Measurements from ENCODE around the gene KDM5B. TPM values are rescaled to one million over a fixed set of nuclear protein-coding genes. Genes with fewer than 3 reads are reported as not detected.

The KDM5B gene
- total and polyA plus RNA-seq, 9 donors: 19.6 to 80.3 (median 53.7) TPM

GRCh38 chr1:202811296-202812175 lies 3.3 kb upstream of the KDM5B start:
- Histone ChIP-seq H3K9me3 (no peaks in the 10 kb centered on the region), H3K27me3 (no peaks in the 10 kb centered on the region), H3K36me3 (no peaks in the 10 kb centered on the region), H3K4me1 (ENCODE audit: insufficient read depth) (peaks cover 3% of the 10 kb centered on the region), H3K27ac (no peak overlapping the region), H3K4me3 (peak overlapping the region; percentile 77)
- no peak for TF ChIP-seq POLR2A (IDR thresholded peaks at IDR 0.05)
- intact Hi-C loops (cut with DNase I): loop anchor here in 2 of 4 donors (5.0 to 10.0 kb wide), 2 partner anchors 46 to 73 kb away; partner anchors contain the start of gene RABIF (in 1 of the 2)
- DNase-seq: peak in 4 of 5 donors; percentile 31 to 58 (median 53)
- 3 to 5% (median 4%) methylated on average over 40 to 43 of the region's 43 CpGs for WGBS, 3 donors

GRCh38 chr1:202810615-202811295 lies 2.5 kb upstream of the KDM5B start, which contains the start of gene PCAT6:
TSS of gene PCAT6 (plus strand) at chr1:202810954.
- peak within 1 kb of the TSS in 1 of 2 donors; percentile 39 for H3K27ac ChIP-seq
- no peaks in the 10 kb centered on the region for H3K36me3 ChIP-seq
- WGBS, 3 donors: 0 to 2% (median 0%) methylated on average over 38 to 53 of the region's 53 CpGs
- no peaks in the 10 kb centered on the region for H3K27me3 ChIP-seq
- peak within 1 kb of the TSS; percentile 77 for H3K4me3 ChIP-seq
- peak; percentile 92 to 96 (median 94) for DNase-seq
- intact Hi-C loops (cut with DNase I): loop anchor here in 2 of 4 donors (5.0 to 10.0 kb wide), 2 partner anchors 47 to 74 kb away; partner anchors contain the start of gene RABIF (in 1 of the 2)
- H3K4me1 ChIP-seq (ENCODE audit: insufficient read depth): peaks cover 5% of the 10 kb centered on the region
- no peaks in the 10 kb centered on the region for H3K9me3 ChIP-seq
- peak; percentile 68 for TF ChIP-seq POLR2A (IDR thresholded peaks at IDR 0.05)
- TF ChIP-seq CTCF (IDR thresholded peaks at IDR 0.05): no peak
- TF ChIP-seq EP300 (IDR thresholded peaks at IDR 0.05): no peak

GRCh38 chr1:202810193-202810614 lies 2.0 kb upstream of the KDM5B start:
- WGBS, 3 donors: 5 to 9% (median 8%) methylated on average over 13 of the region's 13 CpGs
- no peaks in the 10 kb centered on the region for H3K36me3 ChIP-seq
- intact Hi-C loops (cut with DNase I): loop anchor here in 2 of 4 donors (5.0 to 10.0 kb wide), 2 partner anchors 47 to 75 kb away; partner anchors contain the start of gene RABIF (in 1 of the 2)
- peak overlapping the region in 1 of 2 donors; percentile 39 for H3K27ac ChIP-seq
- peak overlapping the region; percentile 77 for H3K4me3 ChIP-seq
- H3K27me3 ChIP-seq: no peaks in the 10 kb centered on the region
- no peak for DNase-seq
- TF ChIP-seq EP300 (IDR thresholded peaks at IDR 0.05) (no peak), CTCF (IDR thresholded peaks at IDR 0.05) (no peak), POLR2A (IDR thresholded peaks at IDR 0.05) (no peak)
- H3K9me3 ChIP-seq: no peaks in the 10 kb centered on the region
- H3K4me1 ChIP-seq (ENCODE audit: insufficient read depth): peaks cover 6% of the 10 kb centered on the region

- H3K9me3 ChIP-seq: no peaks in the 10 kb centered on the region
- H3K27me3 ChIP-seq: no peaks in the 10 kb centered on the region
- intact Hi-C loops (cut with DNase I): loop anchor here in 2 of 4 donors (5.0 to 10.0 kb wide), 2 partner anchors 48 to 75 kb away; partner anchors contain the start of gene RABIF (in 1 of the 2)
- TF ChIP-seq POLR2A (IDR thresholded peaks at IDR 0.05): no peak
- H3K4me1 ChIP-seq (ENCODE audit: insufficient read depth): peaks cover 6% of the 10 kb centered on the region
- H3K27ac ChIP-seq: no peak overlapping the region
- WGBS, 3 donors: 66 to 72% (median 66%) methylated on average over 15 of the region's 15 CpGs
- DNase-seq: no peak
- H3K36me3 ChIP-seq: no peaks in the 10 kb centered on the region
- no peak overlapping the region for H3K4me3 ChIP-seq
Observed at GRCh38 chr1:202809597-202810159, 1.5 kb upstream of the KDM5B start.

GRCh38 chr1:202807451-202807925 lies 733 bp downstream of the KDM5B start:
- Histone ChIP-seq H3K27me3 (no peaks in the 10 kb centered on the region), H3K36me3 (no peaks in the 10 kb centered on the region), H3K4me3 (peak overlapping the region; percentile 68), H3K4me1 (ENCODE audit: insufficient read depth) (peaks cover 11% of the 10 kb centered on the region), H3K27ac (peak overlapping the region; percentile 71 to 79), H3K9me3 (no peaks in the 10 kb centered on the region)
- TF ChIP-seq CTCF (IDR thresholded peaks at IDR 0.05): no peak
- no peak for TF ChIP-seq EP300 (IDR thresholded peaks at IDR 0.05)
- TF ChIP-seq POLR2A (IDR thresholded peaks at IDR 0.05): no peak
- 1% methylated on average over 28 to 45 of the region's 45 CpGs for WGBS, 3 donors
- intact Hi-C loops (cut with DNase I): loop anchor here in 1 of 4 donors (1.0 kb wide), 1 partner anchor 28 kb away; no protein-coding TSS in a partner anchor
- DNase-seq: peak in 4 of 5 donors; percentile 40 to 68 (median 54)

All from ovary (tissue), 9 donors.